Left ventricle myocardium superior (tissue), 1 donor: Measurements from ENCODE around the gene TTC21A. TPM values are rescaled to one million over a fixed set of nuclear protein-coding genes. Genes with fewer than 3 reads are reported as not detected.

ENCODE experiments used
- ATAC-seq: fragments of 200-7000 bp; cut with Tn5 transposase; one replicate; pipeline ENCODE4 v1.9.1; 2020; ENCODE audit warnings: mild to moderate bottlenecking, moderate library complexity
- DNase-seq: peaks from one replicate; pipeline ENCODE4 v3.0.0-alpha.2; 2020
- intact Hi-C: fragments of 100-400 bp; cut with micrococcal nuclease; formaldehyde crosslinking; loops from one replicate; pipeline ENCODE4 v1.11.0; 2022
- total RNA-seq: library from RNA; stranded (reverse); fragmentation: NEBNext Ultra II Directional; extraction: Animal tissue kit (Norgen Biotek cat#: 25700); gene quantifications from one replicate; pipeline ENCODE4 v1.2.1, GENCODE V29; 2021
- donor health status: DM: no; HTN: yes; CAD: no; lungs with severe emphysema.

The TTC21A gene
- total RNA-seq, 1 donor from 2014 or later, result 1.1 TPM

- peak; percentile 56 for ATAC-seq
- DNase-seq, result peak; percentile 79
- intact Hi-C loops, result no loop called here
Observed at GRCh38 chr3:39146611-39147591, 39.4 kb downstream of the TTC21A start.

DNA sequence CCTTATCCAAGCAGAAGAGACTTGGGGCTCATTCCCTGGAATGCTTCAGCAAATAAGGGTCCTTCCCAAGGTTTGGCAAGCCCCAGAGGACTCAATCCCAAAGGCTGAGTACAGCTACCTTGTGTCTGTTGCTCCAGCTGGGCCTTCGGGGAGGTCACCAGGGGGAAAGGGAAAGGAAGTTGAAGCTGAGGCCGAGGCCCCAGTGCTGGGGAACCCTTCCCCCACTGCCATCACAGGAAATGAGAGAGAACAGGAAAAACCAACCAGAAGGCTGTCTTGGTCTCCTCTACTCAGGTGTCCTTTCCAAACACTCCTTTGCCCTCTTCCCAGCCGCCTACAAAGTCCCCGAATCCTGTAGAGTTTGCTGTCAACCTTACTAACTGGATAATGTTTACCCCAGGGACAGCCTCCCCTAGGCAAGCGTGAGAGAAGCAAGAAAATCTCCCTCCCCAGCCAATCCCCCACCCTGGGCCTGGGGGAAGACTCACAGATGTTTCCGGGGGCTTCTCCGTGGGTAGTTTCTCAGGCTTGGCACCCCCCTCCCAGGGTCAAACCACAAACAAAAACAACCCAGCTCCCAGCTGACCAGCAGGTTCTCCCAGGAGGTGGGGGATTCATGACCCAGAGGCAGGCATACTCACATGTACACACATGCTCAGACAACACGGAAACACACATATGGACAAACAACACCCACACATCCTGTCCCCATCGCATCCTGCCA, 40.4 kb downstream of the TTC21A start:
- intact Hi-C loops, result no loop called here
- DNase-seq, result no peak
- ATAC-seq, result no peak

DNA sequence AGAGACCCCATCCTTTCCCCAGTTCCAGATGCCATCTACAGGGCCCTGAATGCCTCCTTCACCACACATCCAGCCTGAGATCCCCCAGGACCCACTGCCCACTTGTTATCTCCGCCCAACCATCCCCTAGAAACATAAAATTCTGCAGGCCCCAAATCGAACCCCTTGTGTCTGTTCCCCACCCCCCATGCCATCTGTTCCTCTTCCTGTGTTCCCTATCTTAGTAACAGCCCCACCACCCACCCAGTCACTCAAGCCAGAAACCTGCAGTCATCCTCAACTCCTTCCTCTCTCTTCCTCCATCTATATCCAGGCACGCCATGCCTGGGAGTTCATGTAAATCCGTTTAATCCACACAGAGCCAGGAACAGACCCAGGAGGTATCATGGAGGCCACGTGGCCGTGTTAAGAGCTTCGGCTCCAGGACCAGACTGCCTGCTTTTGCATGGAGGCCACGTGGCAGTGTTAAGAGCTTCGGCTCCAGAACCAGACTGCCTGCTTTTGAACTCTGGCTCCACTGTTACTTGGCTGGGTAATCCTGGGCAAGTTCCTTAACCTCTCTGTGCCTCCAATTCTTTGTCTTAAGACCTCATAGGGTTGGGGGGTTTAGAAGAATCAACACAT, 41.1 kb downstream of the TTC21A start:
- intact Hi-C loops, result no loop called here
- DNase-seq, result no peak
- ATAC-seq, result no peak

DNA sequence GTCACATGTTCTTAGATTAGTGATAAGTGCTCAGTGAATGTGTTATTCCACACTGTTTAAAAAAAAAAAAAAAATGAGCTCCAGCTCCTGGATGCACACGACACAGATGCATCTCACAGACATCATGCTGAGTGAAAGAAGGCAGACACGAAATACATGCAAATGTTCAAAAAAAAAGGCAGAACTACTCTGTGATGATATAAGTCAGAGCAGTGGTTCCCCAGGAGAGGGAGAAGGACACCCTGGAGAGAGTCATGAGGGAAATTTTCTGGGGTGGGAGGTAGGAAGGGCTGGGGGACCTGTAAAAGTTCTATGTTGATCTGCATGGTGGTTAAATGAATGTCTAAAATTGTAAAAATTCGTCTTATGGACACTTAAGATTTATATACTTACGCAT, 41.6 kb downstream of the TTC21A start:
- DNase-seq, result no peak
- ATAC-seq, result no peak
- intact Hi-C loops, result no loop called here

DNA sequence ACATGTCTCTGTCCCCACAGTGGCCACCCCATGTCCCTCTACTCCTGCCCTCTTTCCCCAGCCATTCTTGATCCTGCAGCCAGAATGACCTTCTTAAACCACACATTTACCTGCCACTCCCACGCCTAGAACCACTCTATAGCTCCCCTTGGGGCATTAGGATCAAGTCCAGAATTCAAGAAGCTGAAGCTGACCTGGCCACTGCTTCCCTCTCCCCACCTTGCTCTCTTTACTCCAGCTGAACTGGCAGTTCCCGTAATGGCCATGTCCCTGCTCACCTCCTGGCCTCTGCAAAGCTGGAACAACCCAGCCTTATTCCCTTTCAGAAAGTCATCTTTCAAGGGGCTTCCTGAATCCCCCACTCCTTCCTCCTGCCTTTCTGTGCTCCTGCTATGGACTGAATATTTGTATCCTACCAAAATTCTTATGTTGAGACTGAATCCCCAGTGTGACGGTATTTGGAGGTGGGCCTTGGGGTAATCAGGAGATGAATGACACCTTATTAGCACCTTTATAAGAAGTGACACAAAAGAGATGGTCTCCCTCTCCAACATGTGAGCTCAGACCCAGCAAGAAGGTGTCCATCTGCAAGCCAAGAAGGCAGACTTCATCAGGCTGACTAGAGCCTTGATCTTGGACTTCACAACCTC, 42.1 kb downstream of the TTC21A start:
- intact Hi-C loops, result no loop called here
- ATAC-seq (no peak), DNase-seq (no peak)

DNA sequence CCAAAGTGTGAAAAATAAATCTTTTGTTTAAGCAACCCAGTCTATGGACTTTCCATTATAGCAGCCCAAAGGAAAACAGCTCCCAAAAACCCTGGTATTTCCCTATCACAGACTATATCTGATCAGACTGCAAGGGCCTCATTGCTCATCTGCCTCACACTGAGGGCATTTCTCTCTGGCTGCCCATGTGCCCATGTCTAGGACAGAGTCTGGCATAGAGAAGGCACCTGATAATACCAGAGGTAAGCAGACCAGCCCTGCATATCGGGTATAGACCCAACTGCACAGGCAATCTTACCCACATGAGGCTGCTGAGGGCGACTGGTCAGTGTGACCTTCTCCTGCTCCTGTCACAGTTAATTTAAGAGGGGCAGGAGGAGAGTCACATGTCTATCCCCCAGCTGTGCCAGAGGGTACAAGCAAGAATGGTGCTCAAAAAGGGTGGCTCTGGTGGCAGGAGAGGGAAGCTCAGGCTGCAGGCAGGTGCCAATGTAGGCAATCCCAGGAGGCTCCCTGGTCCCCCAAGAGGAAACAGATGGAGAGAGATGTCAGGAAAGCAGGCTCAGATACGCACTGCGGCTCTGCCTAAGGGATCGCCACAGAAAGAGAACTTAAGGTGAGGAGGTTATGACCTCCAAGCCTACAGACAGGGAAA, 42.8 kb downstream of the TTC21A start:
- DNase-seq, result no peak
- intact Hi-C loops, result no loop called here
- no peak for ATAC-seq

DNA sequence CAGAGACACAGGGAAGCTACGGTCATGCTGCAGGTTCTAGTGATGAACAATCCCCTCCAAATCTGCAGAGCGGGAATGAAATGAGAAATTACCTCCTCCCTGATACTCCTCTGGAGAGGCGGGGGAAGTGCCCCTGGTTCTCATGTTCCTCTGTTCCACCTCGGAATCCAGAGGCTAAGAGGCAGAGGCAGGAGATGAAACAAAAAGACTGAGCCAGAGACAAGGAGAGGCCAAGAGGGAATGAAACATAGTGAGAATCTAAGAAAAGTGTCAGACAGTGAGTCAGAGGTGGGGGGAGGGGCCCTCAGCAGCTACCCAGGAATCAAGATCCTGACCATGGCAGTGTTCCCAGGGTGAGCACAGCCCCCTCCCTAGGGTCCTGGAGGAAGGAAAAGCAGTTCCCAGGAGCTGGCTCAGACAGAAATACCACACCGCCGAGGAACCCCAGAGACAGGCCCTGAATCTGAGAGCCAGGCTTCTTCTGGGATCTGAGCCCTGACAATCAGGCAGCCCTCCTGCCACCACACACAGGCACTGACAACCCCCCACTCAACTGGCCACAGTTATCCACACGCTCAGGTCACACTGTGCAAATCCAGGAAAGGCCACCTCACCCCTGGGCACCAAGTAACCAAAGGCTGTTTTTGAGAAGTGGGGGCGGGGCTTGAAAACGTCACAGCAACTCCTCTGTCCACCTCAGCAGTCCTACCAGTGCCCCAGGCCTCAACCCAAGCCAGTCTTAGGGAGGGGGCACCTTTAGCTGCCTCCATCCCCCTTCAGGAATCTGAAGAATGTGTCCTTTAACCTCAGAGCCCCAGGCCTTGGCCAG, 43.5 kb downstream of the TTC21A start:
- intact Hi-C loops, result no loop called here
- ATAC-seq (peak; percentile 40), DNase-seq (peak; percentile 86)

GRCh38 chr3:39153977-39154279, 46.4 kb downstream of the TTC21A start:
- ATAC-seq (no peak), DNase-seq (no peak)
- intact Hi-C loops, result no loop called here

DNA sequence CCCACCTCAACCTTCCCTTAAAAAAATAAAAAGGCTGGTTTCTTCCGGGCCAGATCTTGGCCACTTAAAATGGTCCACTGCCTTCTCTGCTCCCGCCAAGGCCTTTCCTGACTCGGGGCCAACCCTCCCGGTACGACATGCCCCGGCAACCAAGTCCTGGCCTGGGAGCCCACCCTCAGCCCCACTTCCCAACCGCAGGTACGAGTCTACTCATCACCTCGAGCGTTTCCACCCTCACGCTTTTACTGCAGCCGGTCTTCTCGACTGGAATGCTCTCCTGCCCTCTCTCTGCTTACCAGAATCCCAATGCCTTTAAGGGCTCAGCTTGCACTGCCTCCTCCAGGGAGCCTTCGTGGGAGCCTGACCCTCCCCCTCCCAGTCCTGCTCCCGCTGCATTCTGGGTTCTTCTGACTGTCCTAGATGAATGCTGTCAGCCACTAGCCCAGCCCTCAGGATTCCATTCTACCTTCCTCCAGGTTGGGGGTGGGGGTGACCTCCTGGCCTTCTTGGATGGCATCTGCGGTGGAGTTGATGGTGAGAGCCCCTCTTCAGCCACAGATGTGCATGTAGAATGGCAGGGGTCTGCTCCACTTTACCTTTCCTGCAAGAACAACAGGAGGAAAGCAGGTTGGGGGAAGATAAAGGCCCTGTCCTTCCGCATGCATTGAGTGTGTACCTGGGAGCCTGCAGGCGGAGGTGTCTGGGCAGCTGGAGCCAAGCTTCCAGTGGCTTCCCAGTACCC, 47.0 kb downstream of the TTC21A start:
- intact Hi-C loops, result no loop called here
- peak; percentile 53 for DNase-seq
- no peak for ATAC-seq

GRCh38 chr3:39156421-39156820, 48.9 kb downstream of the TTC21A start:
- no peak for ATAC-seq
- intact Hi-C loops, result no loop called here
- DNase-seq, result no peak

- intact Hi-C loops, result no loop called here
- DNase-seq, result no peak
- ATAC-seq, result no peak
Observed at GRCh38 chr3:39157359-39157758, 49.9 kb downstream of the TTC21A start.

GRCh38 chr3:39158148-39158715, 50.8 kb downstream of the TTC21A start:
- intact Hi-C loops, result no loop called here
- DNase-seq (no peak), ATAC-seq (no peak)

DNA sequence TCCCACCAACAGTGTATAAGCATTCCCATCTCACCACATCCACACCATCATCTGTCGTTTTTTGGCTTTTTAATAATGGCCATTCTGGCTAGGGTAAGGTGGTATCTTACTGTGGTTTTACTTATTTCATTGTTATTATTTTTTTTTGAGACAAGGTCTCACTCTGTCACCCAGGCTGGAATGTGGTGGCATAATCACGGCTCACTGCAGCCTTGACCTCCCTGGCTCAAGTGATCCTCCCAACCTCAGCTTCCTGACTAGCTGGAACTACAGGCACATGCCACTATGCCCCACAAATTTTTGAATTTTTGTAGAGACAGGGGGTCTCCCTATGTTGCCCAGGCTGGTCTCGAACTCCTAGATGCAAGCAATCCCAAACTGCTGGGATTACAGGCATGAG, 56.9 kb downstream of the TTC21A start:
- ATAC-seq, result no peak
- DNase-seq, result no peak
- intact Hi-C loops, result no loop called here

DNA sequence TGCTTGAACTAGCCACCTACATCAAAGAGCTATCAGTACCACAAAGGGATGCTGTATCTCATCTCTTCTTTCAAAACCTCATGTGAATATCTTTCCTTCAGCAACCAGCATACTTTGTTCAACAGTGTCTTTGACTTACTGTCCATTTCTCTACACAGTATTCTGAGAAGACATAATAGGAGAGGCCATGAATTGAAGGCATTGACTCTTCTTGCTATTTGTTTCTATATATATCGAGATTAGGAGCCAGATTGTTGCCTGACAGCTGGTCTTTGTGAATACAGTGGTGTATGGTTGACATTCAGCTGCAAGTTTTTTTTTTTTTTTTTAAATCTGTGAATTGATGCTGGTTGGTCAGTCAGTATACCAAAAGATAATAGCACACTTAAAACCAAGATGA, 58.0 kb downstream of the TTC21A start:
- ATAC-seq (no peak), DNase-seq (no peak)
- intact Hi-C loops, result no loop called here

DNA sequence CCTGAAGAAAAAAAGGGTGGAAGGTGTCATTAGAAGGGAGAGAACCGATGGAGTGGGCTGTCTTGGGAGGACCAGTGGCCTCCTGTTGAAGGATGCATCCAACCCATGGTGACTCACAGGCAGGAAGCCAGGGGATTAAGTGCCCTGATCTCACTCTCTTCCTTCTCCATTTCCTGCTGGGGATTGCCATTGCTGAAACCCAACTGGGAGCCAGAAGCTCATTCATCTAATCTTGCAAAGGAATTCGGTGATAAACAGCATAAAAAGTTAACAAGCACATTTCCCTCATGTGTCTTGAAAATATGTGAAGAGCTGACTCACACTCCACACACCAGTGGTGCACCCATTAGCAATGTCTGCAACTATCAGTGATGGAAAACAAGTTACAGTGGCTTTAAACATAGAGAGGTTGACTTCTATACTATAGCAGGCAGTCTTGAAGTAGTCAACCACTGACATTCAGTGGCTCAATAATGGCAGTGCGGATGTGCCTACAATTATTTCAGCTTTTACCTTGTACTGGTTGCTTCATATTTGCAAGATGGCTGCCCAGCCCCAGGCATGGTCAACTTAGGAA, 58.7 kb downstream of the TTC21A start:
- ATAC-seq (peak; percentile 83), DNase-seq (peak; percentile 37)
- intact Hi-C loops, result no loop called here

- ATAC-seq (peak; percentile 14), DNase-seq (no peak)
- intact Hi-C loops, result no loop called here
Observed at GRCh38 chr3:39166932-39167532, 59.6 kb downstream of the TTC21A start.
